DND-41 (cell line): ENCODE results near the gene NTM.

Experiments used
- ATAC-seq: fragments of 200-7000 bp; cut with Tn5 transposase; 3 replicates; pipeline ENCODE4 v1.9.1; 2021; ENCODE audit warnings: low read depth; ENCODE audit not compliant: insufficient read depth
- DNase-seq: peaks from one replicate; pipeline ENCODE4 v3.0.0-alpha.2; 2020
- H2AFZ ChIP-seq: 2 replicates; pipeline ENCODE4 v1.6.0; 2012; ENCODE audit warnings: low read depth, low read length
- H3K27ac ChIP-seq: 2 replicates; pipeline ENCODE4 v1.5.1; 2012; ENCODE audit warnings: low read length, inconsistent platforms
- H3K27me3 ChIP-seq: fragments of 200-600 bp; sonication (generic); 2 replicates; pipeline ENCODE4 v1.6.0; 2012; ENCODE audit warnings: low read length, mild to moderate bottlenecking, inconsistent platforms; ENCODE audit not compliant: insufficient read depth, poor library complexity
- H3K36me3 ChIP-seq: 2 replicates; pipeline ENCODE4 v1.5.1; 2012; ENCODE audit warnings: low read length, inconsistent platforms; ENCODE audit not compliant: insufficient read depth
- H3K4me1 ChIP-seq: 2 replicates; pipeline ENCODE4 v1.5.1; 2012; ENCODE audit warnings: mild to moderate bottlenecking, low read length; ENCODE audit not compliant: insufficient read depth
- H3K4me2 ChIP-seq: 2 replicates; pipeline ENCODE4 v1.6.0; 2012; ENCODE audit warnings: mild to moderate bottlenecking, moderate library complexity, low read length, inconsistent platforms; ENCODE audit not compliant: insufficient read depth
- H3K4me3 ChIP-seq, 2 experiments: fragments of 200-600 bp in 1 of 2; shearing (Covaris generic) in 1 of 2; 2 replicates each; pipeline ENCODE4 v1.5.1; 2012 to 2016; ENCODE audit warnings: inconsistent platforms in 2 of 2, low read length in 2 of 2, mild to moderate bottlenecking in 2 of 2, low read depth in 1 of 2, moderate library complexity in 1 of 2
- H3K79me2 ChIP-seq: 2 replicates; pipeline ENCODE4 v1.6.0; 2012; ENCODE audit warnings: low read length, inconsistent platforms; ENCODE audit not compliant: insufficient read depth
- H3K9ac ChIP-seq: 2 replicates; pipeline ENCODE4 v1.6.0; 2012; ENCODE audit warnings: low read depth, mild to moderate bottlenecking, inconsistent platforms, low read length, moderate library complexity
- H3K9me3 ChIP-seq: 2 replicates; pipeline ENCODE4 v1.5.1; 2012; ENCODE audit warnings: low read length, moderate library complexity, mild to moderate bottlenecking, inconsistent platforms; ENCODE audit not compliant: insufficient read depth, severe bottlenecking
- H4K20me1 ChIP-seq: 2 replicates; pipeline ENCODE4 v1.6.0; 2012; ENCODE audit warnings: low read length; ENCODE audit not compliant: insufficient read depth
- CTCF ChIP-seq: IDR thresholded peaks from 2 replicates; pipeline ENCODE4 v1.5.1; 2012; ENCODE audit warnings: borderline replicate concordance, low read length, moderate library complexity, mild to moderate bottlenecking; ENCODE audit not compliant: poor library complexity, severe bottlenecking; ENCODE audit errors: extremely low read depth
- EZH2 ChIP-seq: IDR thresholded peaks from 3 replicates; pipeline ENCODE4 v1.6.1; 2012; ENCODE audit warnings: borderline replicate concordance, low read depth, mild to moderate bottlenecking, moderate library complexity, low read length, inconsistent platforms; ENCODE audit not compliant: severe bottlenecking

The NTM gene

GRCh38 chr11:131685206-131685605, 314.8 kb downstream of the NTM start:
- no peaks in the 10 kb centered on the region for H3K9me3 ChIP-seq
- no peak overlapping the region for H3K27ac ChIP-seq
- no peak overlapping the region for H2AFZ ChIP-seq
- ATAC-seq, result no peak
- H3K36me3 ChIP-seq, result no peaks in the 10 kb centered on the region
- peaks cover 18% of the 10 kb centered on the region for H3K27me3 ChIP-seq
- DNase-seq, result no peak
- no peaks in the 10 kb centered on the region; the same call in 1 of the 2 replicates for H4K20me1 ChIP-seq
- no peaks in the 10 kb centered on the region for H3K79me2 ChIP-seq
- H3K9ac ChIP-seq, result no peak overlapping the region
- no peak overlapping the region for H3K4me2 ChIP-seq
- no peak overlapping the region for H3K4me3 ChIP-seq
- peaks cover 9% of the 10 kb centered on the region for H3K4me1 ChIP-seq
- TF ChIP-seq EZH2 (no peak), CTCF (no peak)

DNA sequence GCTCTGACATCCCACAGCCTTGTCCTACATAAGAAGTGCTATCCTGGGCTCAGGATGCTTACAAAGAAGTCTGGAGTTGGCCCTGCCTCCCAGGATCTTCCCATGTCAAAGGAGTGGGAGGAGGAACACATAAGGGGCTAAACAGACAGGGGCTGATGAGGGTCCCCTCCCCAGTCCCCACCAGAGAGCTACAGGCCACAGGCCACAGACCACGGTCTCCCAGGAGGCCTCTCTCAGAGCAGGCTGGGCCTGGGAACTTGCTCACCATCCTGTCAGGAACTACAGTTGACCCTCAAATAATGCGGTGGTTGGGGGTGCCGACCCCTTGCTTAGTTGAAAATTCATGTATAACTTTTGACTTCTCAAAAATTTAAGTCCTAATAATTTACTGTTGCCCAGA, 315.5 kb downstream of the NTM start:
- Histone ChIP-seq H3K9me3 (no peaks in the 10 kb centered on the region), H3K36me3 (no peaks in the 10 kb centered on the region), H4K20me1 (no peaks in the 10 kb centered on the region), H3K27ac (no peak overlapping the region), H3K4me1 (peaks cover 9% of the 10 kb centered on the region), H3K79me2 (no peaks in the 10 kb centered on the region), H3K4me2 (no peak overlapping the region), H3K4me3 (no peak overlapping the region), H2AFZ (no peak overlapping the region), H3K9ac (no peak overlapping the region), H3K27me3 (peaks cover 18% of the 10 kb centered on the region)
- ATAC-seq (no peak), DNase-seq (no peak)
- TF ChIP-seq CTCF (no peak), EZH2 (no peak)

- H2AFZ ChIP-seq, result no peak overlapping the region
- peaks cover 9% of the 10 kb centered on the region for H3K4me1 ChIP-seq
- DNase-seq (no peak), ATAC-seq (no peak)
- no peak overlapping the region for H3K4me2 ChIP-seq
- no peak overlapping the region for H3K4me3 ChIP-seq
- H4K20me1 ChIP-seq, result no peaks in the 10 kb centered on the region
- no peak overlapping the region for H3K9ac ChIP-seq
- TF ChIP-seq EZH2 (no peak), CTCF (no peak)
- no peaks in the 10 kb centered on the region for H3K36me3 ChIP-seq
- H3K79me2 ChIP-seq, result no peaks in the 10 kb centered on the region
- H3K27ac ChIP-seq, result no peak overlapping the region
- H3K27me3 ChIP-seq, result peaks cover 18% of the 10 kb centered on the region
- H3K9me3 ChIP-seq, result no peaks in the 10 kb centered on the region
Observed at GRCh38 chr11:131686836-131687235, 316.4 kb downstream of the NTM start.
